ENCODE results near the gene SIGLEC11. TPM values are rescaled to one million over a fixed set of nuclear protein-coding genes. Genes with fewer than 3 reads are reported as not detected.

The SIGLEC11 gene
- total and polyA plus RNA-seq, 2 of the 13 experiments (the other 11 are each of a cell fraction or from before 2014, with no cell fraction given) = not detected

DNA sequence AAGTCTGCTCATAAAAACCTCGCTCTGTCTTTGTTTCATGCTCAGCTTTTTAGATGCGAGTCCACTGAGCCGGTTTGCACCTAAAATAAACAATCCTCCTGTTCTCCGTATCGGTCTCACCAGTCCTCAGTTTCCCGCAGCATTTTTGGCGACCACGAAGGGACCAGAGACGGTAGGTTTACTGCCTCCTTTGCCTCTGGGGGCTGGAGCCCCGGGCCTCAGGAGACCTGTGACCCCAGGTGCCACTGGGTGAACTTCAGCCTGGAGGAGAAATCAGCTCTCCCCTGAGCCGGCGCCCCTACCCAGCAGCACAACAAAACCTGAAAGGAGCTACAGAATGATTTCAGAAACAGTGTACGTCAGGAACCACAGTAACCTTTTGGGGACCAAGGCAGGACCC, 8.1 kb downstream of the SIGLEC11 start (continued):
- TF ChIP-seq, protein P1, sequence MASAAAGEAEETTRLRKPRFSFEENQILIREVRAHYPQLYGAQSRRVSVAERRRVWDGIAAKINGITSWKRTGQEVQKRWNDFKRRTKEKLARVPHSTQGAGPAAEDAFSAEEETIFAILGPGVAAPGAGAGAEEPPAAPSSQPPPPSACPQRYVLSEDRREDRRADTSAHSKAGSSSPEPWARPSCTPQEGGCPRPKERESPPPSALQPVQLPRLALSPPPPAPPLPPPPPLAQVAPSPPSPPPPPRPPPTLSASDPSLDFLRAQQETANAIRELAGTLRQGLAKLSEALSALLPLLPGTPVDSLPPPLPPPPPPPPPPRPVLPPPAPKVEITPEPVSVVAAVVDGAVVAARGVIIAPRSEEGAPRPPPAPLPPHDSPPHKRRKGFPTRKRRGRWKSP (CRISPR knock-in tag; IDR thresholded peaks at IDR 0.05) = no peak
- TF ChIP-seq ZNF703 (CRISPR knock-in tag; IDR thresholded peaks at IDR 0.05; ENCODE audit: borderline replicate concordance) (no peak), RARA (CRISPR knock-in tag; IDR thresholded peaks at IDR 0.05) (no peak)
- TF ChIP-seq, protein P2, sequence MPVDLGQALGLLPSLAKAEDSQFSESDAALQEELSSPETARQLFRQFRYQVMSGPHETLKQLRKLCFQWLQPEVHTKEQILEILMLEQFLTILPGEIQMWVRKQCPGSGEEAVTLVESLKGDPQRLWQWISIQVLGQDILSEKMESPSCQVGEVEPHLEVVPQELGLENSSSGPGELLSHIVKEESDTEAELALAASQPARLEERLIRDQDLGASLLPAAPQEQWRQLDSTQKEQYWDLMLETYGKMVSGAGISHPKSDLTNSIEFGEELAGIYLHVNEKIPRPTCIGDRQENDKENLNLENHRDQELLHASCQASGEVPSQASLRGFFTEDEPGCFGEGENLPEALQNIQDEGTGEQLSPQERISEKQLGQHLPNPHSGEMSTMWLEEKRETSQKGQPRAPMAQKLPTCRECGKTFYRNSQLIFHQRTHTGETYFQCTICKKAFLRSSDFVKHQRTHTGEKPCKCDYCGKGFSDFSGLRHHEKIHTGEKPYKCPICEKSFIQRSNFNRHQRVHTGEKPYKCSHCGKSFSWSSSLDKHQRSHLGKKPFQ (CRISPR knock-in tag; IDR thresholded peaks at IDR 0.05; ENCODE audit: insufficient replicate concordance) = no peak

DNA sequence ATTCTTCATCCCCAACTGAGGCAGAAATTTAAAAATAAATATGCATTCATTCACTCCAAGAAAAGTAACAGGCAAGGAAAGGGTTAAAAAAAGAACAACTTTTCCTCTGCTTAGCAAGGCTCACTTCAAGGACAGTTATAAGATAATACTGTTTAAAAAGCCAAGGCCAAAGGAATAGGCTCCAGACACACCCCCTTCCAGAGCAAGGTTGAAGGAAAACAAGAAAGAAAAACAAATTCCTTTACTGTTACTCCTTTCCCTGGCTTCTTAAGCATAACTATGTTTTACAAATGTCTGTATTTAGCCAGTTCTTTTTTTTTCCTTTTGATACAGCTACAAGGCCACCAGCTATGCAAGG, 8.5 kb downstream of the SIGLEC11 start:
- Histone ChIP-seq H4K20me1 (ENCODE audit: insufficient read depth, low read length) (no peaks in the 10 kb centered on the region), H3K4me2 (ENCODE audit: low read depth, low read length) (no peak overlapping the region), H3K4me3 (replicated peaks in 1 of 3; ENCODE audit: insufficient read depth in 1 of 3, low read depth in 2 of 3, low read length in 3 of 3) (no peak overlapping the region), H3K4me1 (ENCODE audit: insufficient read depth, low read length) (peaks cover 57% of the 10 kb centered on the region), H3K9ac (ENCODE audit: insufficient read depth, low read depth, low read length) (no peak overlapping the region), H2AFZ (ENCODE audit: low read length) (no peak overlapping the region), H3K9me3 (ENCODE audit: low read length) (no peaks in the 10 kb centered on the region), H3K27me3 (ENCODE audit: control insufficient read depth in 1 of 2, insufficient read depth in 2 of 2, low read length in 2 of 2) (peaks cover 0 to 32% of the 10 kb centered on the region in 2 experiments; a peak in 3 of 5 replicates), H3K79me2 (ENCODE audit: insufficient read depth, low read length) (no peaks in the 10 kb centered on the region), H3K27ac (ENCODE audit: extremely low read length, insufficient read depth, low read length) (no peak overlapping the region), H3K36me3 (replicated peaks in 1 of 2; ENCODE audit: control insufficient read depth in 1 of 2, insufficient read depth in 2 of 2, low read length in 2 of 2) (no peaks in the 10 kb centered on the region)
- in situ Hi-C loops (cut with HindIII; ENCODE audit: extremely low pct_ligation_motif_present, low pct_unique_long_range_greater_than_20kb) (no loop called here), intact Hi-C loops (cut with micrococcal nuclease; ENCODE audit: unreplicated experiment) (no loop called here)
- POLR2A ChIA-PET = interaction anchor here (2.9 kb wide), 1 partner anchor 23 kb away, joined by 17 read pairs; the partner anchor contains the start of genes ATF5 and NUP62
- DNase-seq (ENCODE audit: low spot score) = no peak
- no TSS peak for BruUV-seq (replicated peaks)
- FAIRE-seq = no peak
- TF ChIP-seq ZNF652 (CRISPR knock-in tag; IDR thresholded peaks at IDR 0.05; ENCODE audit: borderline replicate concordance, low read depth) (peak; percentile 77), MTF2 (CRISPR knock-in tag; IDR thresholded peaks at IDR 0.05; ENCODE audit: borderline replicate concordance) (no peak)
- ATAC-seq = no peak
- CTCF ChIA-PET (ENCODE audit: low intra/inter-chr PET ratio, low total read pairs) = no interaction called here
